Duodenal mucosa (tissue), 2 donors: ENCODE results near the gene NEIL1.
"Not testable (repeated sequence)": the region's sequence is repeated elsewhere in the genome, so short reads cannot be mapped to it uniquely, and the experiment has no call there.

Experiments used
- H3K27ac ChIP-seq: one replicate; pipeline ENCODE4 v1.7.0; 2013; ENCODE audit warnings: low read depth, low read length
- H3K27me3 ChIP-seq, 2 donors: one replicate each; pipeline ENCODE4 v1.7.0; 2013; ENCODE audit warnings: low read length in 2 of 2, control low read depth in 1 of 2; ENCODE audit not compliant: insufficient read depth in 2 of 2, control insufficient read depth in 1 of 2
- H3K36me3 ChIP-seq, 2 donors: one replicate each; pipeline ENCODE4 v1.7.0; 2013; ENCODE audit warnings: low read length in 2 of 2, control low read depth in 1 of 2; ENCODE audit not compliant: insufficient read depth in 2 of 2, control insufficient read depth in 1 of 2
- H3K4me1 ChIP-seq, 2 donors: one replicate each; pipeline ENCODE4 v1.7.0; 2013; ENCODE audit warnings: low read length in 2 of 2, control low read depth in 1 of 2; ENCODE audit not compliant: insufficient read depth in 2 of 2, control insufficient read depth in 1 of 2
- H3K4me3 ChIP-seq, 2 donors: one replicate each; pipeline ENCODE4 v1.7.0; 2013; ENCODE audit warnings: low read length in 2 of 2, low read depth in 1 of 2
- H3K9ac ChIP-seq, 2 donors: one replicate each; pipeline ENCODE4 v1.7.0; 2013; ENCODE audit warnings: low read length in 2 of 2, low read depth in 1 of 2
- H3K9me3 ChIP-seq, 2 donors: one replicate each; pipeline ENCODE4 v1.7.0; 2013; ENCODE audit warnings: low read length in 2 of 2, control low read depth in 1 of 2; ENCODE audit not compliant: control insufficient read depth in 1 of 2

The NEIL1 gene

GRCh38 chr15:75313116-75313845 is 33.6 kb upstream of the NEIL1 start:
- Histone ChIP-seq H3K9ac (no peak overlapping the region), H3K4me3 (no peak overlapping the region), H3K27ac (no peak overlapping the region), H3K36me3 (no peaks in the 10 kb centered on the region), H3K4me1 (no peaks in the 10 kb centered on the region), H3K9me3 (no peaks in the 10 kb centered on the region), H3K27me3 (no peaks in the 10 kb centered on the region)

DNA sequence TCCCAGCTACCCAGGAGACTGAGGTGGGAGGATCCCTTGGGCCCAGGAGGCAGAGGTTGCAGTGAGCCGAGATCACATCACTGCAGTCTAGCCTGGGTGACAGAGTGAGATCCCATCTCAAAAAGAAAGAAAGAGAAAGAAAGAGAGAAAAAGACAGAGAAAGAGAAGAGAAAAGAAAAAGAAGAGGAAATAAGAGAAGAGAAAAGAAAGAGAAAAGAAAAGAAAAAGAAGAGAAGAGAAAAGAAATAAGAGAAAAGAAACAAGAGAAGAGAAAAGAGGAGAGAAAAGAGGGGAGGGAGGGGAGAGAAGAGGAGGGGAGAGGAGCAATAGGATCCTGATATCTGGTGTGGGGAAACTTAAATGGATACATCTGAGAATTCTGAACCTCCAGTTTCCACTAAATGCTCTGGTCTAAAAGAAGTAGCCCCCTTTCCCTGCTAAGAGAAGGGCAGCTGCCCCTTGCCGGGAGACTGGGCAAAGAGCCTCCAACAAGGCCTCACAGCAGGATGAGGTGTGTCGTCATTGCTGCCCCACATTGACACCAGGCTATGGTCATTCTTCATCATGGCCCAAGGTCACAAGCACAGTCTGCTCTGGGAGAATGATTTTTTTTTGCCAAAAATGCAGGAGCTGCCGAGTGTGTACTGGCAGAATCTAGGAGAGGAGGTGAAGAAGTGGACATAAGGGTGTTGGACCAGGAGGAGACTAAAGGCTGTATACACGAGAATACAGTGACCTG is 32.1 kb upstream of the NEIL1 start:
- Histone ChIP-seq H3K36me3 (no peaks in the 10 kb centered on the region), H3K9ac (no peak overlapping the region), H3K9me3 (no peaks in the 10 kb centered on the region), H3K4me3 (no peak overlapping the region), H3K27me3 (no peaks in the 10 kb centered on the region), H3K4me1 (no peaks in the 10 kb centered on the region), H3K27ac (no peak overlapping the region)

GRCh38 chr15:75319231-75319897 is 27.5 kb upstream of the NEIL1 start:
- H3K9me3 ChIP-seq, H3K27ac ChIP-seq, H3K4me1 ChIP-seq, H3K36me3 ChIP-seq, H3K4me3 ChIP-seq, H3K27me3 ChIP-seq, H3K9ac ChIP-seq: not testable (repeated sequence)

DNA sequence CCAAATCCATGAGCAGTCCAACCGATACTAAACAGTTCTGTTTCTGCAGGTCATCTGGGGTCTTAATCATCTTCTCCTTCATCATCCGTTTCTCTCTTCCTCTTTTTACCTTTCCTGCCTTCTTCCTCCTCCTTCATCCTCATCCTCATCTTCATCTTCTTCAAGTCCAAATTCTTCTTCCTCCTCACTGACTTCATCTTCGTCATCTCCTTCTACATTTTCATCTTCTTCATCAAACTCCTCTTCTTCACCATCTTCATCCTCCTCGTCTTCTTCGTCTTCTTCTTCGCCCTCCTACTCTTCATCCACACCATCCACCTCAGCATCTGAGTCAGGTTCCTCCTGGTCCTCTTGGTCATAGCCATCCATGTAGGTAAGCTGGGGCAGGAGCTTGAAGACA is 25.1 kb upstream of the NEIL1 start:
- H3K9me3 ChIP-seq = no peaks in the 10 kb centered on the region
- H3K9ac ChIP-seq = no peak overlapping the region
- H3K4me3 ChIP-seq = no peak overlapping the region
- H3K27ac ChIP-seq = no peak overlapping the region
- no peaks in the 10 kb centered on the region for H3K4me1 ChIP-seq
- H3K27me3 ChIP-seq = no peaks in the 10 kb centered on the region
- H3K36me3 ChIP-seq = no peaks in the 10 kb centered on the region

DNA sequence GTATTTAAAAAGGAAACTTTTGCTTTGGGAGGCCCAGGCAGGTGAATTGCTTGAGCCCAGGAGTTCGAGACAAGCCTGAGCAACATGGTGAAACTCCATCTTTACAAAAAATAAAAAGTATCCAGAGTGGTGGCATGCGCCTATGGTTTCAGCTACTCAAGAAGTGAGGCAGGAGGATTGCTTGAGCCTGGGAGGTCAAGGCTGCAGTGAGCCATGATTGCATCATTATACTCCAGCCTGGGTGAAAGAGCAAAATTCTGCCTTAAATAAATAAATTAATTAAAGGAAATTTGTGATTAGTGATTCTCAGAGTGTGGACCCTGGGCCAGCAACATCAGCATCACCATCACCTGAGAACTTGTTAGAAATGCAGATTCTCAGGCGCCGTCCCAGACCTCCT is 20.9 kb upstream of the NEIL1 start:
- Histone ChIP-seq H3K36me3 (no peaks in the 10 kb centered on the region), H3K9me3 (no peaks in the 10 kb centered on the region), H3K4me3 (no peak overlapping the region), H3K9ac (no peak overlapping the region), H3K27ac (no peak overlapping the region), H3K27me3 (no peaks in the 10 kb centered on the region), H3K4me1 (no peaks in the 10 kb centered on the region)

GRCh38 chr15:75327005-75327404 is 19.8 kb upstream of the NEIL1 start:
- Histone ChIP-seq H3K27me3 (no peaks in the 10 kb centered on the region), H3K27ac (no peak overlapping the region), H3K4me1 (no peaks in the 10 kb centered on the region), H3K36me3 (no peaks in the 10 kb centered on the region), H3K9me3 (no peaks in the 10 kb centered on the region), H3K9ac (no peak overlapping the region), H3K4me3 (no peak overlapping the region)

- no peaks in the 10 kb centered on the region for H3K9me3 ChIP-seq
- H3K4me3 ChIP-seq = no peak overlapping the region
- no peaks in the 10 kb centered on the region for H3K4me1 ChIP-seq
- no peak overlapping the region for H3K27ac ChIP-seq
- no peak overlapping the region for H3K9ac ChIP-seq
- no peaks in the 10 kb centered on the region for H3K36me3 ChIP-seq
- no peaks in the 10 kb centered on the region for H3K27me3 ChIP-seq
These were observed 19.3 kb upstream of the NEIL1 start for GRCh38 chr15:75327491-75327890.

GRCh38 chr15:75328493-75329314 is 18.1 kb upstream of the NEIL1 start:
- Histone ChIP-seq H3K27ac (no peak overlapping the region), H3K4me1 (no peaks in the 10 kb centered on the region), H3K9me3 (no peaks in the 10 kb centered on the region), H3K9ac (no peak overlapping the region), H3K27me3 (no peaks in the 10 kb centered on the region), H3K4me3 (no peak overlapping the region), H3K36me3 (no peaks in the 10 kb centered on the region)

DNA sequence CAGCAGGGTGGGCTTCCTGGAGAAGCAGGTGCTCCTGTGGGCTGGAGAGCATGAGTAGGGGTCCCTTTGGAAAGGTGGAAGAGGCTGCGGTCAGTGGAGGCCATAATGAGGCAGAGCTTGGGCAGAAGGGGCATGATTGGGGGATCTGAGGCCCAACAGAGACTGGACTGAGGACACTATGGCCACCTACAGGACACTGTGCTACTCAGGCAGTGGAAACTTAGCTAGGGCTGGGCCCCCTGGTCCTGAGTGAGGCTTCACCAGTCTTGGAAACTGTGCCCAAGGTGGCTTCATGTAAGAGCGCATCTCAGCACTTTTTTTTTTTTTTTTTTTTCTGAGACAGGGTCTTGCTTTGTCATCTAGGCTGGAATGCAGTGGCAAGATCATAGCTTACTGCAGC is 17.3 kb upstream of the NEIL1 start:
- H3K27ac ChIP-seq = no peak overlapping the region
- no peaks in the 10 kb centered on the region for H3K9me3 ChIP-seq
- H3K36me3 ChIP-seq = no peaks in the 10 kb centered on the region
- H3K27me3 ChIP-seq = no peaks in the 10 kb centered on the region
- H3K4me3 ChIP-seq = no peak overlapping the region
- no peaks in the 10 kb centered on the region for H3K4me1 ChIP-seq
- H3K9ac ChIP-seq = no peak overlapping the region

GRCh38 chr15:75332093-75332492 is 14.7 kb upstream of the NEIL1 start:
- not testable (repeated sequence) for H3K9me3 ChIP-seq, H3K9ac ChIP-seq, H3K27ac ChIP-seq, H3K27me3 ChIP-seq, H3K4me1 ChIP-seq, H3K4me3 ChIP-seq, H3K36me3 ChIP-seq
